ENCODE results near the gene OCA2.

Gene OCA2

GRCh38 chr15:28118083-28118482 lies 19.0 kb upstream of the OCA2 start:
- Histone ChIP-seq H3F3A (ENCODE audit: insufficient read depth, low read length) (no peaks in the 10 kb centered on the region), H3K9me3 (ENCODE audit: low read length) (no peaks in the 10 kb centered on the region), H3K4me1 (ENCODE audit: insufficient read depth, low read length, severe bottlenecking) (no peaks in the 10 kb centered on the region), H3K4me3 (ENCODE audit: low read depth, low read length, poor library complexity, severe bottlenecking) (no peak overlapping the region), H3K27me3 (ENCODE audit: insufficient read depth, low read length) (no peaks in the 10 kb centered on the region), H2AFZ (ENCODE audit: low read length) (no peak overlapping the region), H3K9ac (ENCODE audit: low read length) (no peak overlapping the region), H3K27ac (ENCODE audit: low read depth, low read length, poor library complexity, severe bottlenecking) (no peak overlapping the region), H4K20me1 (ENCODE audit: insufficient read depth, low read length) (no peaks in the 10 kb centered on the region), H3K79me2 (ENCODE audit: insufficient read depth, low read length) (no peaks in the 10 kb centered on the region), H3K36me3 (ENCODE audit: insufficient read depth, low read length) (peaks cover 67% of the 10 kb centered on the region), H3K9me2 (ENCODE audit: low read depth, low read length) (no peaks in the 10 kb centered on the region), H3K4me2 (ENCODE audit: low read length) (no peak overlapping the region)
- TF ChIP-seq EZH2 (IDR thresholded peaks at IDR 0.05; ENCODE audit: borderline replicate concordance, low read length): no peak
- no peak for TF ChIP-seq CTCF (IDR thresholded peaks at IDR 0.05; ENCODE audit: low read length)

- Histone ChIP-seq H3K4me3 (ENCODE audit: low read depth, low read length, poor library complexity, severe bottlenecking) (no peak overlapping the region), H3K27ac (ENCODE audit: low read depth, low read length, poor library complexity, severe bottlenecking) (no peak overlapping the region), H3K9me3 (ENCODE audit: low read length) (no peaks in the 10 kb centered on the region), H4K20me1 (ENCODE audit: insufficient read depth, low read length) (no peaks in the 10 kb centered on the region), H3K4me1 (ENCODE audit: insufficient read depth, low read length, severe bottlenecking) (no peaks in the 10 kb centered on the region), H3F3A (ENCODE audit: insufficient read depth, low read length) (no peaks in the 10 kb centered on the region), H3K4me2 (ENCODE audit: low read length) (no peak overlapping the region), H3K79me2 (ENCODE audit: insufficient read depth, low read length) (no peaks in the 10 kb centered on the region), H3K9ac (ENCODE audit: low read length) (no peak overlapping the region), H3K9me2 (ENCODE audit: low read depth, low read length) (no peaks in the 10 kb centered on the region), H3K36me3 (ENCODE audit: insufficient read depth, low read length) (peaks cover 67% of the 10 kb centered on the region), H2AFZ (ENCODE audit: low read length) (no peak overlapping the region), H3K27me3 (ENCODE audit: insufficient read depth, low read length) (no peaks in the 10 kb centered on the region)
- TF ChIP-seq EZH2 (IDR thresholded peaks at IDR 0.05; ENCODE audit: borderline replicate concordance, low read length) (no peak), CTCF (IDR thresholded peaks at IDR 0.05; ENCODE audit: low read length) (no peak)
These were observed 18.4 kb upstream of the OCA2 start for GRCh38 chr15:28117432-28117990.

GRCh38 chr15:28116521-28117431 lies 17.7 kb upstream of the OCA2 start:
- no peak overlapping the region for H3K9ac ChIP-seq (ENCODE audit: low read length)
- no peaks in the 10 kb centered on the region for H3K9me3 ChIP-seq (ENCODE audit: low read length)
- no peaks in the 10 kb centered on the region for H3F3A ChIP-seq (ENCODE audit: insufficient read depth, low read length)
- H3K79me2 ChIP-seq (ENCODE audit: insufficient read depth, low read length): no peaks in the 10 kb centered on the region
- H3K27me3 ChIP-seq (ENCODE audit: insufficient read depth, low read length): no peaks in the 10 kb centered on the region
- no peaks in the 10 kb centered on the region for H3K4me1 ChIP-seq (ENCODE audit: insufficient read depth, low read length, severe bottlenecking)
- no peak overlapping the region for H3K4me3 ChIP-seq (ENCODE audit: low read depth, low read length, poor library complexity, severe bottlenecking)
- TF ChIP-seq EZH2 (IDR thresholded peaks at IDR 0.05; ENCODE audit: borderline replicate concordance, low read length) (no peak), CTCF (IDR thresholded peaks at IDR 0.05; ENCODE audit: low read length) (no peak)
- H3K36me3 ChIP-seq (ENCODE audit: insufficient read depth, low read length): peaks cover 74% of the 10 kb centered on the region
- no peaks in the 10 kb centered on the region for H3K9me2 ChIP-seq (ENCODE audit: low read depth, low read length)
- H2AFZ ChIP-seq (ENCODE audit: low read length): no peak overlapping the region
- H3K4me2 ChIP-seq (ENCODE audit: low read length): no peak overlapping the region
- H4K20me1 ChIP-seq (ENCODE audit: insufficient read depth, low read length): no peaks in the 10 kb centered on the region
- no peak overlapping the region for H3K27ac ChIP-seq (ENCODE audit: low read depth, low read length, poor library complexity, severe bottlenecking)
